COLO829 (cell line): ENCODE data around the gene WFIKKN2.

Experiments
- DNase-seq: peaks from one replicate; pipeline ENCODE4 v3.0.0; 2012; ENCODE audit warnings: low spot score

WFIKKN2 gene

DNA sequence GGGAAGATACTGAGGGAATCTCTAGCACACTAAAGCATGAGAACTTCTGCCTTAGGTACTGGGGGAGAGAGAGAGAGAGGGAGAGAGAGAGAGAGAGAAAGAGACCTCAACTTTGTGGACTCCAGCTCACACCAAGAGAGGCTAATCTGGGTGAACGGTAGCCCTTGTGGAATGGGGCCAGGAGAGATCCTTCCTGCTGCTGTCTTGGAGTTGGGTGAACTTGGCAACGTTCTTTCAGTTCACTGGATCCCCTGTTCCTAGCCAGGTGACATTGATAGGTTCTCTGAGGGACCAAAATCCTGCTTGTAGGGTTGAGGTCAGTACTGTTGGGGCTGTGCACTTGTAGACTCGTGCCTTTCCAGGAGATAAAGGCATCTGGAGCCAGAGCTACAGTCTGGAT lies 26.5 kb upstream of the WFIKKN2 start:
- DNase-seq, result no peak

DNA sequence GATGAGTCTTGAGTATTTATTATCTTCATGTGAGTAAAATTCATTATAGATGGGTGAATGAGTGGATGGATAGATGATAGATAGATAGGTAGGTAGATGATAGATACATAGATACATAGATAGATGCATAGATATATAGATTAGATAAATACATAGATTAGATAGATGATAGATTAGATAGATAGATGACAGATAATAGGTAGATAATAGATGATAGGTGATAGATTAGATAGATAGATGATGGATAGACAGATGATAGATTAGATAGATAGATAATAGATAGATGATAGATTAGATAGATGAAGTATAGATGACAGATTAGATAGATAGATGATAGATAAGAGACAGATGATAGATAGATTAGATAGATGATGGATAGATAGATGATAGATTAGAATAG lies 21.8 kb upstream of the WFIKKN2 start:
- DNase-seq, result no peak

DNA sequence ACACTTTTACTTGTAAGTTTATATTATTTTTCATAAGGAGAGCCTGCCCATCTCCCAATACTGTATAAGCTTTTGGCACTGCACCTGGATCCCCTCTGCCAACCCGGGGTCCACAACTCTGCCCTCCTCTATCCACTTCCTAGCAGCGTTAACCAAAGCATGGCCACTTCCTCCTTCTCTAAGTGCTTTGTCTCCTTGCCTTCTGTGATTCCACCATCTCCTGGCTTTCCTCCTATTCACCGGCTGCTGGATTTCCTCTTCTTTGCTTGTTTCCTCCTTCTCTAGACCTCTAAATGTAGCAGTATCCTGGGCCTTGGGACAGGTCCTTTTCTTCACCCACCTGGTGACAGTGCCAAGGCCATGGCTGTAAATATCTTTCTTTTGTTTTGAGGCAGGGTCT lies 20.0 kb upstream of the WFIKKN2 start:
- no peak for DNase-seq

DNA sequence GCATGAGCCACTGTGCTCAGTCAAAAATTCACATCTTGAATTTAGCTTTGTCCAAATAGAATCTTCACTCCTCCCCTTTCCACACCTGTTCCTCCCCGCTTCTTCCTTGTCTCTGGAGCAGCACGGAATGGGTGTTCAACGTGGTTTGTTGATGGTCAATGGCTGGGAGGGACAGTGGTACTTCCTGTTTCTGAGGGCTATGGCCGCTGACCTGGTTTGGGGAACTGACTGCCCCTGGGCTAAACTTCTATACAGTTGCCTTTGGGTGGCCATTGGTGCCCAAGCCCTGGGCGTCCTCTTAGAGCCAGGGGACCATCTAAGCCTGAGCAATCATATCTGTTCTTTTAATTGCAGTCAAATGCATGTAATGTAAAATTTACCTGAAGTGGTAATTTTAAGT lies 19.1 kb upstream of the WFIKKN2 start:
- DNase-seq, result no peak

DNA sequence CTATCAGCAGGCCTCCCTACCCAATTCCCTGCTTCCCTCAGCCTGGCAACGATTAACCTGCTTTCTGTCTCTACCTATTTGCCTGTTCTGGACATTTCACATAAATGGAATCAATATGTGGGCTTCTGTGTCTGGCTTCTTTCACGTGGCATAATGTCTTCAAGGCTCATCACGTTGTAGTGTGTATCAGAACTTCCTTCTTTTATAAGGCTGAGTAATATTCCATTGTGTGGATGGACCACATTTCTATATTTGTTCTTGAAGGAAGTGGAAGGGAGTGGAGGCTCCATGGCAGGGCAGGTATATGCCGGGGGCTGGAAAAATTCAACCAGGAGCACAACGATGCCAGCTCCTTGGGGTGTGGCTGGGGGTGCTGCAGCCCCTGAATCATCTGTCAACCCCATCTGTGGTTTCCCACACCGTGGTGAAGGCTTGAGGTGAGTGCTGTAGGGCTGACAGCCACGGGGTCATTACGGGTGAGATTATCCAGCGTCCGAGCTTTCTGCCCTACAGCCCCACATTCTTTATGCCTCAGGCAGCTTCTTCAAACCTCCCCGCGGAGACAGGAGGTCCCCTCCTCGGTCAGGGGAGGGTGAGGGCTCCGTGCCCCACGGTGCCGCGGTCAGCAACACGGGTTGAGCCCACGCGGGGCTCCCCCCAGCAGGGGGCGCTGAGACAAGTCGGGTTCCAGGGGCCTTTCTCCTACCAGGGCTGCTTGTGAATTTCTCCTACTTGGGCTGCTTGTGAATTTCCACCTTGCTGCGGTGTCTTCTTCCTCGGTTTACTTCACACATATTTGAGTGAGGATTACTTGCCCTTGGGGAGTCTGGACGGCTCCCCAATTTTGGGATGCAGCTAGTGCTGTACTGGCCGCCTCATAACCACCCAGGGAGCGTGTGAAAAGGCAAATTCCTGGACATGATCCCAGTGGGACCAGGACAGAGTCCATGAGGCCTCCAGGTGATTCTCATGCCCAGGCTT lies 18.3 kb upstream of the WFIKKN2 start:
- peak; percentile 15 for DNase-seq

DNA sequence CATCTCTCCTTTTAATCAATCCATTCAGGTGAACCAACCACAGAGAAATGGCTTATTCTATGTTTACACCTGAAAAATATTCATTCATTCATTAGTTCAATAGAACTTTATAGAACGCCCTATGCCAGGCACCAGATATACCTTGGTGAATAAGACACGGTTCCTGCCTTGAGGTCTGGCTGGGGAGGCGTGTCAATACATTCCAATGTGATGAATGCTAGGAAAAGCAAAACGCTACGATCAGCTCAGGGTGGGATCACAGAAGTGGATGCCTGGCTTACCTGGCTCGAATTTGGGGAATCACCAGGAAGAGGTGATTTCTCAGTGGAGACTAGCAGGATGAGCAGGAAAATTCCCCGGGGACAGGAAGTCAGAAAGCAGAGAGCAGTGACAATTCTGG lies 17.5 kb upstream of the WFIKKN2 start:
- no peak for DNase-seq

DNA sequence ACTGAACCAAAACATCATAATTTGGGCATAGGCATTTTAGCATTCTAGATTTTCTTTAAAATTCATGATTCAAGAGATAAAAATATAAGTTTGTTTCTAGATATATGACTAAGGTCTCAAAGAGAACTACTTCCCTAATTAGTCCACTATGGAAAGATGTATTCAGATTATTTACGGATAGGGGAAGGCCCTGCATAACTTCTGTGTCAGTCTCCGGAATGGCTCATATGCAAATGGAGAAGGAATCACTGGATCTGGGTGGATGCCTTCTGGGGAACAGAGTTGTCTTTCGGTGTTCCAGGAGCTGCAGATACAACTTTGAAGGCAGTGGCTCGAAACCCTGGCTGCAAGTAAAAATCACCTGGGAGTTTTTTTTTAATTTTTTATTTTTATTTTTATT lies 17.1 kb upstream of the WFIKKN2 start:
- no peak for DNase-seq

DNA sequence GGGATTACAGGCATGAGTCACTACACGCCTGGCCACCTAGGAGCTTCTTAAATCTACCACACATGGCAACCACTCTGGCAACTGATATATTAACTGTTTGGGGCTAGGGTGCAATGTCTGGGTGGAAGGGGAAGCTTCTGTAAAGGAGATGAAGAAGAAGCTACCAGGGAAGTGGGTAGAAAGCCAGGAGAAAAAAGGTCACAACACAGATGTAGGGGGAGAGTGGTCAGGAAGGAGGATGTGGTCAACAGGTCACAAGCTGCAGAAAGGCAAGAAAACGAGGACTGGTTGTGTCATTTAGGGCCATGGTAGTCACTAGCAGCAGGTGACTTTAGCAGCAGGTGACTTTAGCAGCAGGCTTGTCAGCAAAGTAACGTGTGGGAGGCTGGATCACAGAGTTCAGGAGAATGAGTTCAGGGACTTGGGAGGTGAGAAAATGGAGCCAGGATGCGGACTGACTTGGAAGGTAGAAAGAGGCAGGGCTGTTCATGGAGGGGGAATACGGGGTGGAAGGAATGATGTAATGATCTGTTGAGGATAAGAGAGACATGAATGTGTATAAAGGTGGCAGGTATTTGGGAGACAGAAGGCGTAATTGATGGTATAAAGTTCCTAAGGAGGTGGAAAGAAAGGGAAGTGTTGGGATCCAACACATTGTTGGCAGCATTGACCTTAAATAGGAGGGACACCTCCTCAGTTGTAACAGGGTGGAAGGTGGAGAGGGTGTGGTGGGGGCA lies 16.3 kb upstream of the WFIKKN2 start:
- no peak for DNase-seq

DNA sequence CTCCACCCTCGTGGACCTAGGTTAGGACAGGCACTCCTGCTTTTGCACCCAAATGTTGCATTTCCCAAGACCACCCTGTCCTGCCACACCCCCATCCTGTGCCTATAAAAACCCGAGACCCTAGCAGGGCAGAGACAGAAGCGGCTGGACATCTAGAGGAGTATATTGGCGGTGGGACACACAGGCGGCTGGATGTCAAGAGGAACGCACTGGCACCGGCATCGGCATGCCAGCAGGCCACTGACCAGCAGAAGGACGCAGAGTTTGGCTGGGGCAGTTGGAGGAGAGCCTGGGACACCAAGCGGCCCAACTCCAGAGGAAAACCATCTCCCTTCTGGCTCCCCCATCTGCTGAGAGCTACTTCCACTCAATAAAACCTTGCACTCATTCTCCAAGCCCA lies 14.7 kb upstream of the WFIKKN2 start:
- DNase-seq, result no peak

DNA sequence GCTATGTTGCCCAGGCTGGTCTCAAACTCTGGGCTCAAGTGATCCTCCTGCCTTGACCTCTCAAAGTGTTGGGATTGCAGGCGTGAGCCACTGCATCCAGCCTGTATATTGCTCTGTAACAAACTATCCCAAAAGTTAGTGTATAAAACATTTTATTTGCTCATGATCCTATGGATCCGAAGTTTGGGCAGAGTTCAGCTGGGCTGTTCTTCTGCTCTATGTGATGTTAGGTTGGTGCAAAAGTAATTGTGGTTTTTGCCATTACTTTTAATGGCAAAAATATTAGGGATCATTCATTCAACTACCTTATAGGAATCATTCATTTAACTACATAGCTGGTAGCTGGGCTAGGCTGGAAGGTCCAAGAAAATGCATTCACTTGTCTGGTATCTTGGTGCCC lies 12.8 kb upstream of the WFIKKN2 start:
- DNase-seq, result no peak

DNA sequence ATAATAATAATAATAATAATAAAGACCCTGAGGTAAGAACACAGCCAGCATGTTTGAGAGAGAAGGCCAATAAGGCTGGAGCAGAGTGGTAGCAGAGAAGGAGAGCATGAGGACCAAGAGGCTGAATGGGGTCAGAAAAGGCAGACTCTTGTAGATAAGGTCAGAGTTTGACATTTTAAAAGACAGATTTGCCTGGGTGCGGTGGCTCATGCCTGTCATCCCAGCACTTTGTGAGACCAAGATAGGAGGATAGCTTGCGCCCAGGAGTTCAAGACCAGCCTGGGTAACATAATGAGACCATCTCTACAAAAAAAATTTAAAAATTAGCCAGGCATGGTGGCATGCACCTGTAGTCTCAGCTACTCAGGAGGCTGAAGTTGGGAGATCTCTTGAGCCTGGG lies 11.0 kb upstream of the WFIKKN2 start:
- no peak for DNase-seq

DNA sequence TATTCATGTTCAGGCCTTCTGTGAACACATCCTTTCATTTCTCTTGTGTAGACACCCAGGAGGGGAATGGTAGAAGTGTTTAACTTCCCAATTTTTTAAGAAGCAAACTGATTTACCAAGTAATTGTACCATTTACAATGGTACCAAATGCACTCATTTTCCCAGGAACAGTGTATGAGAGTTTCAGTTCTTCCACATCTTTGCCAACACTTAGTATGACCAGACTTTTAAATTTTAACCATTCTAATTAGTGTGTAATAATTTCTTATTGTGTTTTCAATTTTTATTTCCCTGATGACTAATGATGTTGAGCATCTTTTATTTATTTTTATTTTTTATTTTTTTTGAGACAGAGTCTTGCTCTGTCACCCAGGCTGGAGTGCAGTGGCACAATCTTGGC lies 10.2 kb upstream of the WFIKKN2 start:
- no peak for DNase-seq

DNA sequence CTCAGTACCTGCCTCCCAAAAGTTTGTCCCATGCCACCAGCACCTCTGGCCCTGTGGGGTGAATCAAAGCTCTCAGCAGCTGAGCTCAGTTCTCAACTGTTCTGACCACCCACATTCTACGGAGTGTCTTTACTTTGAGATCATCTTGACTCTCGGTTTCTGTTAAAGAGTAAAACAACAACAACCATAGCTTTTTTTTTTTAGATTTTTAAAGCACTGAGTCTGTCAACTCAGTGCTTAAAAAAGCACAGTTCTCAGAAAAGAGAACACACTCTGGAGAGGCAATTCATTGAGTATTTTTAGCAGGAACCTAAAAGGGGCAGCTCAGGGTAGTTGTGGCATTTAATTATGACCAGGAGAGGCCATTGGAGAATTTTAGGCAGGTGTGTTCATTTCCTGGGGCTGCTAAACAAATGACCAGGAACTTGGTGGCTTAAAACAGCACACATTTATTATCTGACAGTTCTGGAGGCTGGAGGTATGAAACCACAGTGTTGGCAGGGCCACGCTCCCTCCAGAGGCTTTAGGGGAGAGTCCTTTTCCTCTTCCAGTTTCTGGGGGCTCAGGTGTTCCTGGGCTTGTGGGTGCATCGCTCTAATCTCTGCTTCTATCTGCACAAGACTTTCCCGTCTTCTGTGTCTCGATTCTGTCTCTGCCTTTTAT lies 6.7 kb upstream of the WFIKKN2 start:
- no peak for DNase-seq

DNA sequence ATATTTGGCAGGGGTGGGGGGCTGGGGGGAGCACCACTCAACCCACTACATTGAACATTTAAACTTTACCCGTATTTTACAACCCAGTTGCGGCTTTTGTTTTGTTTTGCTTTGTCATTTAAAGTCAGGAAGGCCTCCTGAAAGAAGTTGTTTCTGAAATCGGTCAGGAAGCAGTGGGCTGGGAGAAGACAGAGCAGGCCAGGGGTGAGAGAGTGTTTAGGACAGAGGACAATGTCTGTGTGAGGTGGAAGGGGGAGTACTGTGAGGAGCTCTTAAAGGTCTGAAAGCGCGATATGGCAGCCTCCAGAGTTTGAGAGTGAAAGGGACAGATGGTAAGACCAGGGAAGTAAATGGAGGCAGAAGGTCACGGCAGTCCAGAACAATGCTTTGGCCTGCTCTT lies 6.1 kb upstream of the WFIKKN2 start:
- no peak for DNase-seq

DNA sequence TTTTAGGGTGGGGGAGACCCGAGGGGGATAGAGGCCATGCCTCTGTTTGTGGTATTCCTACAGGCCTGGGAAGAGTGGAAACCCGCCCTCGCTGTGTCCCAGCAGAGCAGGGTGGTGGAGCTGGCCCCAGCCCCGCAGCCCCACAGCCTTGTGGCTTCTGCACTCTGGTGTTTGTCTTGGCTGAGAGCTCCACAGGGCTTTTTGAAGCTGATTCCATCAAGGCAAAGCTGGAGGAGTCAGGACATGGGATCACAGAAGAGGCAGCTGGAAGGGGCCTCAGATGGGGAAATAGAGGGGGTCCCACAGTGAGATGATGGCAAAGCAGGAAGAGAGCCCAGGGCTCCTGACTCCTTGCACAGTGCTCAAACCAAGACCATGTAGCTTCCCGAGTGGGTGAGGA lies 5.0 kb upstream of the WFIKKN2 start:
- no peak for DNase-seq

DNA sequence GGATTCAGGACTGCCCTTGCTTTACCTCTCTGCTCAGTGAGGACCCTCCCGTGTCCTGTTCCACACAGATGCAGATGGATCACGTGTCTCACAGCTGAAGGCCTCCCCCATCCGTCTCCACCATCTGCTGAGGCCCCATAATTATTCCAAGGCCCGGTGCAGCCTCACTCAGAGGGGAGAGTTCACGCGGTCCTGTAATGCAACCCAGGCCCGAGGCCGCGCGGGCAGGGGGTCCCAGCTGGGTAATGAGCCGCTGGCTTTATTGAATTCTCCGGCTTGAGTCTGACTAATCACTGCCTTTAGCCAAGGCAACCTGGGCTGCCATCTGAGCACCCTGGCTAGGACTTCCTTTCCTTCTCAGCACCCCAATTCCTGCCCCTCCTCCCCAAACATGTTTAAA lies 4.4 kb upstream of the WFIKKN2 start:
- DNase-seq, result no peak

DNA sequence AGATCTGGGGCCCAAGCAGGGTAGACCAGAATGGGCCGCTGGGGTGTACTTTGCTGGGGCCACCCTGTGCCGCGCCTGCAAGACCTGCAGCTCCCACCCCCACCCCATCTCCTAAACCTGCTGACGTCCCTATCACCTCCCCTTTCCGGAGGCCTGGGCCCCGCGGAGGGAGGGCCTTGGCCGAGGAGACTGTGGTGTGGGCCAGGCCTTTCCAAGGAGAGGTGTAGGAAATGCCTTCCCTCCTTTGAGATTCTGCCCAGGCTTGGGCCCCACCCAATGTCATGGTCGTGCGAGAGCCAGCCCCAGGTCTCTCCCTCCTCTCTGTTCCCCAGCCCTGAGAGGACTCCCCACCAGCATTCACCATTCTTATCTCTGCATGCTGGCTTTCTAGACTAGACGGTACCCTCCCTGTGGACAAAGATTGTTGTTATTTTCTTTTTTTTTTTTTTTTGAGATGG lies 3.9 kb upstream of the WFIKKN2 start:
- no peak for DNase-seq

DNA sequence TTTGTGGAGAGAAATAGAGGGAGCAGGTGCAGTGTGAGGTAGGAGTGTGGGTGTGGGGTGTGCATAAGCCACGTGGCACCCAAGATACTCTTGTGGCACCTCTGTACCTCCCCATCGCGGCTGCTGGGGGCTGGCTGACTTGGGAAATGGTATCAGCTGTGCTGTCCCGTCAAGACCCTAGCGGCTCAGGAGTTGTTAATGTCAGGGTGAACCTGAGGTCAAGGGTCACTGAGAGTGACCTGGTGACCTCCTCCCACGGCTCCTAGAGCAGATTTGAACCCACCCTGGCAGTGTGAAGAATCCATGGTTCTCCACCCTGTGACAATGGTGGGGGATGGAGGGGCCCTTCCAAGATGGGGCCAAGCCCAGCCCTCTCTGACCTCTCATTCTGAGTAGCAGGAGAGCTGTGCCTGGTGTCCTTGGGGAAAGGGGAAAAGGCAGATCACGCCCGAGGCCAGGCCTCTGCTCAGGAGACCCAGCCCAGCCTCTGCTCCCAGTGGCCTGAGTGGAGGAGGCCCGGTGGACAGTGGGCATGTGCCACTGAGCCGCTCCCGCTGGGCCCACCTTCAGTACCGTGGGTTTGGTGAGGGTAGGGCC lies 3.0 kb upstream of the WFIKKN2 start:
- DNase-seq, result no peak

DNA sequence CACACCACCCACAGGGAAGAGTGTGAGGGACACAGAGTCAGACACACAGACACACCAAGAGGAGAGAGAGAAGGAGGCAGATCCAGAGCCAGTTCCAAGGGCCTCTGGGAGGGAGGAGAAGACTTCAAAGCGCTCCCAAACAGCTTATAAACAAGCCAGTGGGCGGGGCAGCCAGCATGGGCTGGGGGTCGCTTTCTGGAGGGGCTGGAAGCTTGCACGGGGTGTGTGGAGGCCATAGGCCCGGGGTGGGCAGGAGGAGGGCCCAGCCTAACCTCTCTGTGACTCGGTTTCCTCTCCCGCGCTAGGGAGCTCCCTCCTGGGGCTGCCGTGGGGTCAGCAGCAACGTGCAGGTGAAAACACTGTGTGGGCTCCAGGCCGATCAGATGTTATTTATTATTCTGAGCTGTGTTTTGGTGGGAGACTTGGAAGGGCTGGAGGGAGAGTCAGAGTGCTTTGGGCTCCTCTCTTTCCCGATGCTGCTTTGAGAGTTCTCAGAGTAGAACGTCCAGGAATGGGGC lies 2.5 kb upstream of the WFIKKN2 start:
- DNase-seq, result no peak

DNA sequence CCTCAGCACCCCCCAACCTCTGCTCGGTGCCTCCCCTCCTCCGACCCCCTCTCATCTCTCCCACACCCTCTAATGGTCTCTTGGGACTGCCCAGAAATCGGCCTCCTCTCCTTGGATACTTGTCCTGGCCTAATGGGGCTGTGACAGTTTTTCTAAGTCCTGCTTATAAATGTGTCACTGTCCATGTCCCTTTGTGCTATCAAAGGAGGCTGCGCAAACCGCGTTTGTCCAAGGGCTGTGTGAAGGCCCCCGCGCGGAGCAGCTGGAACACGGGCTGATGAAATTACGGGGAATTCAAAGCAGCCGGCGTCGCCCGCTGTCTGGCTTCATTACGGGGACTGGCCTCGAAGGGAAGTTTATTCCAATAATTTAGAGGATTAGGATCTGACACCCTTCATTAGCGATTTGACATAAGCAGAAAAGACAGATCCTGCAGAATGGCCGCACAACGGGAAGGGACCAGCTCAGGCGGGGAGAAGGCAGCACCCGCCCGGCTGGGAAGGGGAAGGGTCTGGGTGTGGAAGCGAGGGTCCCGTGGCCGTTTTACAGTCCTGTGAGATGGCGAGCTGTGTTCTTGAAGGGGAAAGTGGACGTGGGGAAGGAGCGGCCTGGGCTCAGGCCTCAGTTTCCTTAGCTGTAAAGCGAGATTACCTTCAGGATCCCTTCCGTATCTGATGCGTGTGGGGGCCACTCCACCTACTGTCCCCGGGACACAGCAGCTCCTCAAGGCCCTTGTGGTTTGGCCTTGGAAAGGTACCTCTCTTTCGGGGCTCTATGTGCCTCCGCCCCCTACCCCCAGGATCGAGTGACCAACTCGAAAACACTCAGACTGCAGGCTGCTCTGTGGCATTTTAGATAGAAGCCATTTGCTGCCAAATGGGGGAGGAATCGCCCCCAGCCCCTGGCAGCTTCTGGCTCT lies 1.6 kb upstream of the WFIKKN2 start:
- no peak for DNase-seq
